Sigmoid colon (tissue), 4 donors: ENCODE results near the gene SREBF2.

ENCODE experiments used
- CTCF ChIP-seq, 4 experiments: fragments of 450-650 bp in 3 of 4; fragments of 200-600 bp in 1 of 4; IDR thresholded peaks; one replicate each; pipeline ENCODE4 v1.5.1; 2016 to 2019; ENCODE audit warnings: antibody characterized with exemption in 4 of 4, mild to moderate bottlenecking in 3 of 4, moderate library complexity in 2 of 4
- EP300 ChIP-seq, 4 donors: sonication (generic); formaldehyde crosslinking; IDR thresholded peaks; one replicate each; pipeline ENCODE4 v1.6.1; 2017; ENCODE audit warnings: antibody characterized with exemption in 4 of 4

GRCh38 chr22:41885516-41885915 lies 52.6 kb downstream of the SREBF2 start:
- TF ChIP-seq CTCF (IDR thresholded peaks at IDR 0.05): no peak
- TF ChIP-seq EP300 (IDR thresholded peaks at IDR 0.05): no peak
